HG03060 (cell line): Measurements from ENCODE around the gene STOML1.
"Not testable (repeated sequence)": the region's sequence is repeated elsewhere in the genome, so short reads cannot be mapped to it uniquely, and the experiment has no call there.

Source experiments
- ATAC-seq: cut with Tn5 transposase; IDR thresholded peaks from one replicate; pipeline ENCODE4 v1.9.1; 2021; ENCODE audit warnings: low read depth, moderate number of reproducible peaks; ENCODE audit not compliant: unreplicated experiment

Gene STOML1

DNA sequence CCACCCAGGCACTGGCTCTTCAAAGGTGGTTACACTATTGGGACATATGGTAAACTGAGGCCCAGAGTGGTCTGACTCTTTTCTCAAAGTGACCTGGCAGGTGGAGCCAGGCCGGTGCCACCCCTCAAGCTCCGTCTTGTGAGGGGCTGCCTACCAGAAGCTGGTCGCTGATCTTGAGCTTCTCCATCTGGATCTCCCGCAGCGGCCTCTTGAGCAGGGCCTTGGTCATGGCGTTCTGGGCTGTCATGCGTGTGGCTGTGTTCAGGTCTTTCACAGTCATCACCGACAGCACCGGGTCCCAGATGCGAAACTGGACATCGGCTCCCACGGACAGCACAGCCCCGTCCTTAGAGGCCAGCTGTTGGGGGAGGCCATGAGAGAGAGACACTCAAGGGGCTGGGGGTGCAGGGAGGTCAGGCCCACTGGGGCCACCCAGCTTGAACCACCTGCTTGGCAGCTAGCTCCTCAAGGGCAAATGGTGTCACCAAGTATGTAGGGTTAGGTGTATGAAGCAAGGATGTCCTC is 3.6 kb downstream of the STOML1 start:
- ATAC-seq, result no peak

DNA sequence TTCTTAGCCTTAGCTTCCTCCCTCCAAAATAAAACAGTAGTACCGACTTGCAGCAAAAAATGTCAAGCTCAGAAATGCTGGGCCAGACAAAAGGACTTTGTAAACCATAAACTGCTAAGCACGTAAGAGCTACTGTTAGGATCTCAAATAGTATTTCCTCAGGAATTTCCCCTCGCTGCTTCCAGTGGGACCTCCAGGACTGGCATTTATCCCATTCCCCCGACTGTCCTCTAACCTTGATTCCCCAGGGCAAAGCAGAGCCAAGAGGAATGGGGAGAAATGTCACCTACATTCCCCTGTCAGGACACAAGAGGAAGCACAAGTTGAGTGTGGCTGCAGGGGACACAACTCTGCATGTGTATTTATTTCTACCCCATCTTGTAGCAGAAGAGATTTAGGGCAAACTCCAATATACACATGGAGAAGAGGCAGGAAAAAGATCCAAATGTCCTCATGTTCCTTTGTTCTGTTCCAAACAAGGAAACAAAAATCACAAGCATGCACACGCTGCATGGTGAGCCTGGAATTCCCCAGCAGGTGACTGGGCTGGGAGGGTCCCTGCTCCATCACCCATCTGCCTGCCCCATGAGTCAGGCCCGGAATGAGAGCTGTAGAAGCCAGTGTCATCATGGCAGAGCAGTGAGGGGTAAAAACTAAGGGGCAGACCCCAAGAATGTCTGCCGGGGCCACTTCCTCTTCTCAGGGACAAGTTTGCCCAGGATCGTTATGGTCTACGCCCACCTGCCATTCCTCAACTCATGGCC is 4.2 kb downstream of the STOML1 start:
- ATAC-seq, result no peak

GRCh38 chr15:73987250-73987649 is 4.8 kb downstream of the STOML1 start:
- no peak for ATAC-seq

- ATAC-seq, result no peak
Measured at GRCh38 chr15:73986776-73987056, 5.4 kb downstream of the STOML1 start.

DNA sequence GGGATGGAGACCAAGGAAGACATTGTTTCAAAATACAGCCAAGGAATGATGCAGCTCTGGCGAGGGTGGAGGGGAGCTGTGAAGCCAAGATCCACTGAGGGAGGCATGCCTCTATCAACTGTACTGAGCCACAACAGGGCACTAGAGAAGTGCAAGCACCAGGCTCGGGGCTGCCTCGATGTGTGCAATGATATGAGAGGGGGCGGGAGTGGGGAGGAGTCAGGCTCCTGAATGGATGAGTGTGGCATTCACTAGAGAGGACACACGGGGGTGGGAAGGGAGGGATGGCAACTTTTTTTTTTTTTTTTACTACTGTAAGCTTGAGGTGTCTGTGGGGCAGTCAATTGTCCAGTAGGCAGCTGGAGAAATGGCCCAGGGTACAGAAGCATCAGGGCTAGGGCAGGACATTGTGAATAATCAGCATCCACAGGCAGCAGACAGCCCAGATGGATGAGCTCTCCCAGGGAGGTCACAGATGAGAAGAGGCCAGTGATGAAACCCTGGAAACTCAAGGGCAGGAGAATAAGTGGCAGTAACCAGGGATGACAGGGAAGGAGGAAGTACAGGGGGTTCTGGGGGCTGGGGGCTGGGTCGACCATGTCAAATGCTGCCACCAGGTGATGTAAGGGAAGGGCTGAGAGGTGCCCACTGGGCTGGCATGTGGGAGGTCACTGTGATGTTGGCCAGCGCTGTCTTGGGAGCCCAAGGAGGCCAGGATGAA is 5.9 kb downstream of the STOML1 start:
- ATAC-seq, result no peak

- ATAC-seq, result no peak
Measured at GRCh38 chr15:73985101-73985873, 6.8 kb downstream of the STOML1 start.

DNA sequence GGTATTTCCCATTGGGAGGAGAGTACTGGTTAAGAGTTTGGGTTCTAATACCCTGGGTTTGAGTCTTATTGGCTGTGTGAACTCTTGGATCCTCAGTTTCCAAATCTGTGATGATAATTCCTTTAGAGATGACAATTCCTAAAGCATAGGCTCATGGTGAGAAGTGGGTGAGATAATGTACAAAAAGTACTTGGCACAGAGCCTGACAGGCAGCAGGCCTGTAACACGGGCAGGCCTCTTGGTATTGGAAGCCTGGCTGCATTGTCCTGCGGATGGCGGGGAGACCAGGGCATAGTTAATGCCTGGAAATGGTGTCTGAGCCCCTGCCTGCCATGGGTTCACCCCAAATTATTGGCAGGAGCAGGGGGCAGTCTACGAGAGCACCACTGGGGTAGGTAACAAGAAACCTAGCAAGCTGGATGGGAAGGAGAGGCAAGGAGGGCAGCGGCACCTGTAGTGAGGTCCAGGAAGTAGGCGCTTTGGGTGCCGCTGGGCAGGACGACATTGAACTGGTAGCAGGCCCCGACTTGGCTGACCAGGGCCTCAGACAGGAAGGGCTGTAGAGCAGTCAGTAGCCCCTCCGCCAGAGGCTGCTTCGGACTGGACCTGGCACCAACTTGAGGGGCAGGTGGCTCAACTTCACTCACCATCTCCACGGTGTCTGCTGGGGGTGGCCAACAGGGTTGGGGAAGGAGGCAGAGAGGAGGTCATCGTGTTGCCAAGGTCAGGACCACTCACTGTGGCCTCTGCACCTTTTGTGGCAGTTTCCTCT is 7.7 kb downstream of the STOML1 start:
- no peak for ATAC-seq

GRCh38 chr15:73983773-73984172 is 8.3 kb downstream of the STOML1 start:
- ATAC-seq, result no peak

DNA sequence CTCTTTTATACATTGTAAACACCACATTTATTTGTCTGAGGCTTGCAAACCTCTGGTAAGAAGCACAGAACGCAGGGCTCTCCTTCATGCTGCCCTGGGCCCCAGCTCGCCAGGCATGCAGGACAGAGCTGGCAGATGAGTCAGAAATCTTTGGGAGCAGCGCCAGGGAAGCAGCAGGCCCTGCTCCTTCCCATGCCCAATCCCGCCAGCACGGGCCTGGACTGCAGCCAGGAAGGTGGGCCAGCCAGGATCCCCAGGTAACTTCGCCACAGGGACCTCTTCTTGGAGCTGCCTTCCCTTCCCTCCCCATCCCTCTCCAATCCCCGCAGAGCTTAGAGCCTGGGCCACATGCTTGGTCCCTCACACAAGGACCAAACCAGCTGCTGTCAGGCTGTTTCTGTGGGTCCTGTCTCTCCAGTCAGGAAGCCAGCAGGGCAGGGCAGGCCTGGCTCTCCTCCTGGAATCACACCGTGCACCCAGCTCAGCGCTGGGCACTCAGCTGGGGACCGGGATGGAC is 8.8 kb downstream of the STOML1 start:
- ATAC-seq, result no peak

- no peak for ATAC-seq
Measured at GRCh38 chr15:73982222-73982962, 9.7 kb downstream of the STOML1 start.

- no peak for ATAC-seq
Measured at GRCh38 chr15:73981761-73982221, 10.3 kb downstream of the STOML1 start.

GRCh38 chr15:73979636-73980035 is 12.5 kb downstream of the STOML1 start:
- ATAC-seq, result no peak

GRCh38 chr15:73978896-73979295 is 13.2 kb downstream of the STOML1 start:
- no peak for ATAC-seq

GRCh38 chr15:73975440-73976125 is 16.5 kb downstream of the STOML1 start:
- not testable (repeated sequence) for ATAC-seq

GRCh38 chr15:73973683-73974200 is 18.4 kb downstream of the STOML1 start:
- ATAC-seq, result not testable (repeated sequence)

GRCh38 chr15:73972984-73973682 is 19.0 kb downstream of the STOML1 start:
- no peak for ATAC-seq

DNA sequence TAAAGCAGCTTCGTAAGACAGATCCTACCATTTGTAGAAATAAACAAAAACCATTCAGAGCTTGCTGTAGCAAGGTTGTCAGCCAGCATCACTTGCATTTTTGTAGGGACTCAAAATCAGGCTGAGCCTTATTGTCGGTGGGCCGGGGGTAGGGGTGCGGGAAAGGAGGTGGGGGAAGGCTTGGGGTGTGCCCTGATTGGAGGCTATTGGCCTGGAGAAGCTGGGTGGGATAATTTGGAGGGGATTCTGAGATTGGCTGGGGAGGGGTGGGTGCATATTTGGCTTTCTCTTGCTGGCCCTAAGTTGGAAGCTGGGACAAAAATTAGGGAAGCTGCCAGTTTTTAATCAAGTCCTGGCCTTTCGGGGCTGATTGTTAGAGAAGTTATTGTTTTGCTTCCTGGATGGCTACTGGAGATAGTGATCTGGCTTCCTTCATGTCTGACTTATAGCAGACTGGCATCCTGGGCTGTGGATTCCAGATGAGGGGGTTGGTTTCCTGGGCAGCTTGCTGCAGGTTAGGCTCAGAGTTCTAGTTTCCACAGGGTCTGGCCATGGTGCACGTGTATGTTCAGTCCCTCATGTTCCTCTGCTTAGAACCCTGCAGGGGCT is 22.8 kb downstream of the STOML1 start:
- ATAC-seq, result no peak

DNA sequence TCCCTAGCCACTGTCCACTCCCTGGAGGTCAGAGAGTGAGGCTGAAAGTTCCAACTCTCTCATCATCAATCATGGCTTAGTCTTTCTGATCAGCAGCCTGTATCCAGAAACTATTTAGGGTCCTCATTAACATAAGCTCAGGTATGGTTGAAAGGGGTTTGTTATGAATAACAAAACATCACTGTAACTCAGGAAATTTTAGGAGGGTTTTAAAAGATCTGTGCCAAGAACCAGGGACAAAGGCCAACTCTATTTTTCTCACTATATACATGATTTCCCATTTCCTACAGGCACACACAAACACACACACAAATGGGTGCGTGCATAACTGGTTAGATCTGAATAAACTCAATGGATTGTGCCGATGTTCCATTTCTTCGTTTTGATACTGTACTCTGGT is 23.6 kb downstream of the STOML1 start:
- no peak for ATAC-seq
